HG02981 (cell line): ENCODE measurements around the gene HNRNPA1.
"Not testable (repeated sequence)": the region's sequence is repeated elsewhere in the genome, so short reads cannot be mapped to it uniquely, and the experiment has no call there.

Source experiments
- ATAC-seq: cut with Tn5 transposase; IDR thresholded peaks from one replicate; pipeline ENCODE4 v1.9.1; 2021; ENCODE audit warnings: mild to moderate bottlenecking, moderate library complexity; ENCODE audit not compliant: unreplicated experiment

HNRNPA1 gene

DNA sequence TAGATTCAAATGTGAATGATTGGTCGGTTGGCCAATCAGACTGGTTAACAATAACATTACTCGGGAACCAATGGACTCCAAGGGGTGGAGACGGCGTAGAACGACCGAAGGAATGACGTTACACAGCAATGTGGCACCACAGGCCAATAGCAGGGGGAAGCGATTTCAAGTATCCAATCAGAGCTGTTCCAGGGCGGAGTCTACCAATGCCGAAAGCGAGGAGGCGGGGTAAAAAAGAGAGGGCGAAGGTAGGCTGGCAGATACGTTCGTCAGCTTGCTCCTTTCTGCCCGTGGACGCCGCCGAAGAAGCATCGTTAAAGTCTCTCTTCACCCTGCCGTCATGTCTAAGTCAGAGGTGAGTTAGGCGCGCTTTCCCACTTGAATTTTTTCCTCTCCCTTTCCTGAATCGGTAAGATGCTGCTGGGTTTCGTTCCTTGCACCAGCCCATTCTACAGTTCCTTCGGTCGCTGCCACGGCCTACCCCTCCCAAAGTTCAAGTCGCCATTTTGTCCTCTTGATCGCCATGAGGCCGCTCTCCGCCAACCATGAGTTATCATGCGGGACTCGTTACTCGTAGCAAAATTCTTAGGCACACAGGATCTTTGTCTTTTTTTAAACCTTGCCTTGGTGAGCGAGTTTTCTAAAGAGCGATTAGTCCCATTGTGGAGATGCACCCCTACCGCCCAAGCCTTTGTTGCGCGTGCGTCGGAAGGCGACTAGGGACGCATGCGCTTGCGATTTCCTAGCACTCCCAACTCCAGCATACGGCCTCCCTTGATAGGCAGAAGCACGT is at the start of gene HNRNPA1:
Gene HNRNPA1 (plus strand): TSS at position 259 of the 793 bp plus-strand sequence. CDS start 82 bp downstream, at position 341.
- peak; percentile 85 for ATAC-seq

DNA sequence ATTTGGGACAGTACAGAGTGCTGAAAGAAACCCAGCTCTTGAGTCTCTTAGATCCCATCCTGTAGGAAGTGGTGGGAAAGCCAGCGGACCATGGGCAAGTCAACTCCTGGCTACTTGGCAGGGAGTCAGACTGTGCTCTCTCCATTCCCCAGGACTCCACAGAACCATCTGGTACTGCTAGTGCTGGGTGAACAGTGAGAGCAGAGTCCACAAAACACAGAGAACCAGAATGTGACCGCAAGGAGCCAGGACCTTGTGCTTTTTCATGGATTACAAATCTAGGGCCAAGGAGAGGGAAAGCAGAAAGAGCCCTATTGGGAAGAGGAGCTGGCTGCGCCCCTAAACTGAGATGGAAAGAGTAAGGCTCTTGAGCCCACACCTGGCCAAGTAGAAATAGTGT is 49.3 kb upstream of the HNRNPA1 start:
- not testable (repeated sequence) for ATAC-seq

DNA sequence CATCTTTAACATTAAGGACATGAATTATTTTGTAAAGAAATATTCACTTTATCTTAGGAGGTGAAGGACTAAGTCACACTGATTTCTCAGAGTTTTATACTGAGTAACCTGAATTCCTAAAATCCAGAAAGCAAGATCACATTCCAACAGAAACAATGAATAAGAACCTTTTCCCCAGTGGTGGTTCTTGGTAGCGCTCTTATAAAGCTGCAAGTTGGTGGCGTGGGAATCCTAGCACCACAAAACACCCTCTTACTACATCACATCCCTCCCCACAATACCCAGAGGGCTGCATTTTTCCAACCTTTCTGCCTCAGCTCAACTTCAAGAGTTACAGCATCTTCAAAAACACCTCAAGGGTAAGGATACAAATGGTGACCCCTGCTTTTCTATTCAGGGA is 47.7 kb upstream of the HNRNPA1 start:
- no peak for ATAC-seq

DNA sequence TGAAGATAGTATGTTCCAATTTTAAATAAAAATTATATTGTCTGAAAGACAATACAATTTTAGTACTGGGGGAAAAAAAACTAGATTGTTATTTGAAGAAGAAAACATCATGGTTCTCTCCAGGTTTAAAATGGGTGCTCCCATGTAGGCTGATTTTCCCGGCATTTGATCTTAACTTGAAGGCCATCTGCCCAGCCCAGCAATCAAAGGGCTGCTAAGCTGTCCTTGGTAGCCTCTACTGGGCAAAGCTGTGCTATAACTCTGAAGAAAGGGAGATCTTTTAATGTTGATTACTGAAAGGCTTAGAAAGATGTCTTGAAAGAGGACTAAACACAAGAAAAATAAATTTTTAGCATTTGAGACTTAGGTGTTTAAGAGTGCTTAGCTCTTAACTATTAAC is 42.0 kb upstream of the HNRNPA1 start:
- no peak for ATAC-seq

DNA sequence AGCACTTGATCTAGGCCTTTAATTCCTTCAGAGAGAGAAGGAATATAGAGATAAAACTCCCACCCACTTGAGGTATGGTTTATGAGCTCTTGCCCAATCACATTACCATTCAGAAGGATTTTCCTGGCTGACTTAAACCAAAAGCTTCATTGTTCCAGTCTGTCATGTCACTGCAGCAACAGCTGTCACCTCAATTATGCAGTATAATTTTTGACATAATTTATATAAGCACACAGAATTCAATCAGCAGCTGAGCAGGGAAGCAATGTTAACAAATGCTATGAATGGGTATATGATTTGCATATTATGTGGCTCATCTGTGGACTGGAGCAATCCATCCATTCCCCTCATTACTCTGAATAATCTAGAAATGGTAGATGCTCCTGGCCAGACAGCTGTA is 40.9 kb upstream of the HNRNPA1 start:
- no peak for ATAC-seq

DNA sequence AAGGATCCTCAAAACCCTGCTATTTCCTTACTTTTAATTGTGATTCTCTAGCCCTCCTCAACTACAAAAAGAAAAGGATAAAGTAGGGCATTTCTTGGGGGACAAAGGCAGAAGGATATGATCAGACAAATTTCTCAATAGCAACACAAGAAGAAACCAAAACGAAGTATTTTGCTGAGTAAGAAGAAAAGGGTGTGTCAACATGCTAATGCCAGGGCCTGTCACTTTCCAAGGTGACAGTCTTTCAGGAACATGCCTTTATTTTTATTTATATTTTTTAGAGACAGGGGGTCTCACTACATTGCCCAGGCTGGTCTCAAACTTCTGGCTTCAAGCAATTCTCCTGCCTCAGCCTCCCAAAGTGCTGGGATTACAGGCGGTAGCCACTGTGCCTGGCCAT is 40.4 kb upstream of the HNRNPA1 start:
- no peak for ATAC-seq

DNA sequence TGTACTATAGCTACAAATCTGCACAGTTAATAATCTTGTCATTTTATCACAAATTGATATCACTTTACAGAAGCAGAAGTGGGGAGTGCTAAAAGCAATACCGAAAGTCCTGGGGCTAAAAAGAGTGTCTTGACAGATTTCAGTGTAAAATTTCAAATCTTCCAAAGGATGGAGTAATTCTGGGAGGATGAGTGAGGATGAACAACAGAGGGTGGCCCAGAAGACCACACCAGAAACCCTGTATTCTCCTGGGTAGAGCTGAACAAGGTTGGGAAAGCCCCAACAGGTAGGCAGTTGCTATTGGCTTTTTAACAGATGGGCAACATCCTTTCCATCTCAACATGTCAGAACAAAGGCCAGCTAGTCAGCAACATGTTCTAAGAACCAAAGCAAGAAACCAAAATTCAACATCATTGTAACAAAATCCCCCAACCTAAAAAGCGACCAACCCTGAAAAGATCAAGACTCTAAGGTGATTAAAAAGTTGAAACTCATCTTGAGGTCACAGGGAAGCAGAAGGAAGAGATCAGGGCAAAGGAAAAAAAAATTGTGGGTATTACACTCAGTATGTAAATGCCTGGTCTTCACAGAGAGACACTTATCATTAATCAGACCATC is 39.4 kb upstream of the HNRNPA1 start:
- peak; percentile 45 for ATAC-seq

DNA sequence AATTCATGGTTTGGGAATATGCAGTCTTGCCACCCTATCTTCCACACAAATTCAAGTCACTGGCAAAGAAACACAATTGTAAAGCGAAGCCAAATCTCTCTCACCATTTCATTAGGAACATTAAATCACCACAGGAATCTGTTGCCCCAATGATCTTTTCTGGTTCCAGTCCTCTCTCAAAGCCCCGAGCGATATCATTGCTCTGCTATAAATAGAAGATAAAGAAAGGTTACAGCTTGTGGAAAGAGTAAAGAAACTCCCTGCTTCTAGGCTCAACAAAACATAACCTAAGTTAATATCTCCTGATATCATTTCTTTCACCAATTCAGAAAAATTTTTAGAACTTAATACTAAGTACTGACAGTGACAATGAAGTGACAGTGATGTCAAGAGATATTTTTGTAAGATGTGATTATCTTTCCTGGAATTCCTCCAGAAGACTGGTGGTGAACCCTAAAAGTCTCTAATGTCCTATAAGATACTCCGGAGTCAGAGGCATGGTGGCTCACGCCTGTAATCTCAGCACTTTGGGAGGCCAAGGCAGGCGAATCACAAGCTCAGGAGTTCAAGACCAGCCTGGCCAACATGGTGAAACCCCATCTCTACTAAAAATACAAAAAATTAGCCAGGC is 34.4 kb upstream of the HNRNPA1 start:
- no peak for ATAC-seq

DNA sequence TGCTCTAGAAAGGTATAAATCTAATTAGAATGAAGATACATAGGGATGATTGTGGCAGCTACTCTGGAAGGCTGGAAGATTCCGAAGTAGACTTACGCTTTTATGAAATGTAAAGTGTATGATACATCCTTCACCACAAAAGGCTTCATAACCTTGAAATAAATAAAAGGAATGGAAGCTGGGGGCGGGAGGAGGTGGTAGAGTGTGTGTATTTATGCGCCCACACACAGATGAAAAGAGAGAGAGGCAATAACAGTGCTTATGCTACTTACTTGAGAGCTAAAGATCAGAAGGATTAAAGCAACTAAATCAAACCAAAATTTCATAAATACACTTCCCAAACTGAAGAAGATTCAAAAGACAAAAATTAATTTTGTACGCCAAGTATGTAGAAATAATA is 31.0 kb upstream of the HNRNPA1 start:
- no peak for ATAC-seq

DNA sequence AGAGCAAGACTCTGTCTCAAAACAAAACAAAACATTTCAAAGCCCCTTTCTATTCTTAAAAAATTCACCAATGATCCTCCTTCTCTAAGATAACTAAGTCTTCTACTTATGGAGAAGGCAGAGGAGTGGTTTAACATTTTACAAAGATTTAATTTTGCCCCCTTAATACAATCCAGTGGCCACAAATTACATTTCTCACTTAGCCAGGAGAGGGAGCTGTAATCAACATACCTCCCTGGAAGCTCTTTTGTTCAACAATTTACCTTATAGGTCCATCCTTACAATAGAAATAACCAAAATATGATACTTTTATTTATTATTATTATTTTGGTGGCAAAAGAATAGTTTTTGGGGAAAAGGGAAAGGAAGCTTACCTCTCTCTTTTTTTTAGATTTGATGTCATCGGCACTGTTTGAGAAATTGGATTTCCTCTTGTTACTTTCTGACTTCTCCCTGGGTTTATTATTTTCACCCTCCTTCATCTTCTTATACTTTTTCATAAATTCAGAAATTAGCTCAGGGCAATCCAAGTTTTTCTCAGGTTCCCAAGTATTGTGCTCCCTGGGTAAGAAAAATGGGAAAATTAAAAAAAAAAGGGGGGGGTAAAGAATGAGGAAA is 28.8 kb upstream of the HNRNPA1 start:
- no peak for ATAC-seq

DNA sequence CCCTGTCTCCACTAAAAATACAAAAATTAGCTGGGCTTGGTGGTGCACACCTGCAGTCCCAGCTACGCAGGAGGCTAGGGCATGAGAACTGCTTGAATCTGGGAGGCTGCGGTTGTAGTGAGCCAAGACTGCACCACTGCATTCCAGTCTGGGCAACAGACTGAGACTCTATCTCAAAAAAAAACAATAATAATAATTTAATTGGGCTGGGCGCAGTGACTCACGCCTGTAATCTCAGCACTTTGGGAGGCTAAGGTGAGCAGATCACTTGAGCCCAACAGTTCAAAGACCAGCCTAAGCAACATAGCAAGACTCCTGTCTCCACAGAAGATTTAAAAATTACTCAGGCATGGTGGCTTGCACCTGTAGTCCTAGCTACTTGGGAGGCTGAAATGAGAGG is 27.3 kb upstream of the HNRNPA1 start:
- no peak for ATAC-seq

DNA sequence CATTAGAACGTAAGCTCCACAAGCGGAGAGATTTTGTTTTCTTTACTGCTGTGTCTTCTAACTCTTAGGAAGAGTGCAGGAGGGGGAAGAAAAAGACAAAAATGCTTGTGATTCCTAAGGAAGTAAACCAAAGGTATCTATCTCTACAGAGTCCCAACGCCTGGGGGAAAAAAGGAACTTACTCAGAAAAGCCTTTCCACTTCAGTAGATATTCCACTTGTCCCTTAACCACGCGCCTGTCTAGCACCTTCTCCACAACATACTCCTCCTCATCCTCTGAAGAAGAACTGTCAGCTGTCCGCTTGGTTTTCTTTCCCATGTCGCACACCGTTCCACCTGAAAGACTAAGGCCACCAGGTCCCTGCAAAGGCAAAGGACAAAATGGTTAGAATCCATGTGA is 23.2 kb upstream of the HNRNPA1 start:
- no peak for ATAC-seq

DNA sequence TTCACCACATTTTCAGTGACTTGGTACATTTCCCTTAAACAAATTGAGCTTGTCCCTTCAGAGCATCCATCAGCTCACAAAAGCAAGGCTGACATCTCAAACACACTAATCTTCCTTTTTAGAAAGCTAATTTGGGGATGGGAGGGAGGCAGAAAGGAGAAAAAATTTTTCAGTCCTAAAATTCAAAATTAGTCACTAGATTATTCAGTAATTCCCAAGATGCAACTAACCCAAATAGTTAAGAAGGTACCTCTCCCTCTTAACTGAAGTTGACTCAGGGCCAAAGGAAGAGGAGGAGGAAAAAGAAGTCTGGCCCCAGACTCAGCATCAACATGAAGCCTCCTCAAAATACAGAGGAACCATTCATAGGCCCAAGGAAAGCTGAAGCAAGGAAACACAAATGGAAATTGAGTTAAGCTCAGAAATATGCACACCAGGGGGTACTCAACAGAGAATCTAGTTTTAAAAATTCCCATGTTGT is 22.3 kb upstream of the HNRNPA1 start:
- no peak for ATAC-seq

DNA sequence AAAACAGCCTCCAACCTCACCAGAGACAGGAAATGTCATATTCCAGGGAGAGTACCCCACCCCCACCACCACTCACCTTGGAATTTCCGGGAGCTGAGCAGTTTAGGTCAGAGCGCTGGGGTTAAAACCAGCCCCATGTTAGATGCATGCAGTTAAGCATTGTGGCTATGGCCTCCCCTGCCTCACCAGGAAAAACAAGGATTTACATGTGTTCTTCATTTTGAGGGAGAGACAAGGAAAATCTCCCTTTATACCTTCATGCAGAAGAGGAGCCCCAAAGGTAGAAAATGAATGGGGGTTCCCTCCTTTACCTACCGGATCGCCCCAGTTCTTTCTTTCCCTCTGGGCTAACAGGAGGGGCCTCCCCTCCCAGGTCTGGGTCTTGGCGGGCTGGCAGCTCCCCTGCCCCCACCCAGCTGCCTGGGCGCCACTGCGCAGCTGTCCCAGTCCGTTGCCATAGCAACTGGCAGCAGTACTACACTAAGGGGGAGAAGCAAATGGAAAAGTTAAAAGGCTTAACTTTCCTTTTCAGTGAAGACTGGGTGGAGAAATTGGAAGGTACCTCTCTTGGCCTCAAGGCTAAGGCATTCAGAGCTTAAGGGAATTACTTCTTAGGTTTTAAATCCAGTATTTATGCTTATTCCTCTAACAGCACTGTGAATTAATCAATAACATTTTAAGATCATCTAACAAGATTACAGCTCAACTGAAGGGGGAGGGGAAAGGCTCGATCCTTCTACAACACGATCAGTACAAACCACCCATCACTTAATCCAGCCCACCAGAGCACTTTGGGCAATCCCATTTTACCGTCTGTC is 21.1 kb upstream of the HNRNPA1 start:
- peak; percentile 88 for ATAC-seq

DNA sequence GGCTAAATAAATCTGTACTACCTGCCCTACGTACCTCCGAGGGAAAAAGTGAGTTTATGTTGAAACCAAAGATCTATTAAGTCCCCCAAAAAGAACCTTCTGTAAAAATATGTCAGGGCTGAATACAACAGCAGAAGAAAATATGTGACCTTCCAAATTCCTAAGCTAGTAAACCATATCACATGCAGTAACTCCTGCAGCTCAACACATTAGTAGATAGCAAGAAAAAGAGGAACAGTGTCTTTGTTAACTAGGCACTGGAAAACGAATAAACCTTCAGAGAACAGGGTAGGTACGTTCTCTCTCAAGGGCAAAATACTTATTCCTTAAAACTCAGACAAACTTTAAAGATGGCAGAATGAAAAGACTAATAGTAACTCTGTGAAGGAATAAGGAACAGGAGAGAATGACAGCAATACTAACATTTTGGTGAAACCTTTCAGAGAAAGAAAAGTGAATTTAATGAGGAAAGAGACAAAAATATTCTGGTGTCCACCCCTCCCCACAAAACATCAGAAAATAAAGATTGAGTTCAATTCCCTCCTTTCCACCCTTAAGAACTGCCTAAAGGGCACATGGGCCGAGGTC is 18.6 kb upstream of the HNRNPA1 start:
- no peak for ATAC-seq

DNA sequence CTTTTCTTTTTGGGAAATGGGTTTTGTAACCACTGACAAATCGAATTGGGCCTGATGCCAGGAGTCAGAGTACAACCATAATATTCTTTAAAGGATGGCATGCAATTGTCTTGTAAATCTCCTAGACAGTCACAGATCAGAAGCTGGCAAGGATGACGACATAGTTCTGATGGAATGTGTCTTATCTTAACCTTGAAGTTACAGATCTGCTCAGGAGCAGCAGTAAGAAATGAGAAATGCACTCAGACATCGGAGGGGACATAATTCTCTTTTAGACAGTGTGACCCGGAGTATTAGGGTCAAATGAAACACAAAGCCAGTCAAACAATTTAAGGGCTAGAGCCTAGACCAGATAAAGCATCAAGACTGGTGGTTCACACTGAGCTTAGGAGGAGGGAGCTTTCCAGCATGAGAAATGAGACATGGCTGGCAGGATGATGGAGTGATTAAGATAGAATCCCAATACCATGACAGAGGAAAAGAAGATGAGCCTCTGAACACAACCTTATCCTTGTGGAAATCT is 18.1 kb upstream of the HNRNPA1 start:
- no peak for ATAC-seq

DNA sequence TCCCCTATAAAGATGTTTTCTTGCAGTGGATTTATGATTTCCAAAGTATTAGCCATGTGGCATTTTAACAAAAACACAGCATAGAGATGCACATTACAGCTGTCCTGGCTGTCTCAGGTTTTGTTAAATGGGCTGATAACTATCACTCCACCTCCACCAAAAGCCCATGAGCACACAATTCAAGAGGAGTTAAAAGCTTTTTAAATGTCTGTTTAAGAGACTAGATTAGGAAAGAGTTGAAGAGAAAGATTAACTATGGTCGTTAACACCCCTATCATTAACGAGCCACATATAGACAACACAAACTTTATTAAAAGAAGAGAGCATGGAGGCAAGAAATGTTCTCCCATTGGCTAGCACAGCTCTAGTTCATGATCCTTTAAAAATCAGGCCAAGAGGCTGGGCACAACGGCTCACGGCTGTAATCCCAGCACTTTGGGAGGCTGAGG is 15.1 kb upstream of the HNRNPA1 start:
- no peak for ATAC-seq

DNA sequence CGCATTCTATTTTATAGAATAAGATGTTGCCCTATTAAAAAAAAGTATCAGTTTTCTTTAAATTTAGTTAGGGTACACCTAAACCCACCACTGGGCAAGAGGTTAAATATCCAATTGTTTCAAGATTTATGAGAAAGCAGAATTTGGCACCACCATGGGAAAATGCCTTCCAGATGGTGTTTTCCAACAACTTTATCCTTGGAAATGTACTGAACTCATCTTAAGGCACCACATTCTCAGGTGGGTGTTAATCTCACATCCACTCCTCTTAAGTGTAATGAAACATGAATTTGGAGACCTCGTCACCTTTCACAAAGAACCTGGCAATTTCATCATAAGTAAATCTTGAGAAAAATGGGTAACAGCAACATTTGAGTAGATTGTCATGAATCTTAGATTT is 13.7 kb upstream of the HNRNPA1 start:
- no peak for ATAC-seq

DNA sequence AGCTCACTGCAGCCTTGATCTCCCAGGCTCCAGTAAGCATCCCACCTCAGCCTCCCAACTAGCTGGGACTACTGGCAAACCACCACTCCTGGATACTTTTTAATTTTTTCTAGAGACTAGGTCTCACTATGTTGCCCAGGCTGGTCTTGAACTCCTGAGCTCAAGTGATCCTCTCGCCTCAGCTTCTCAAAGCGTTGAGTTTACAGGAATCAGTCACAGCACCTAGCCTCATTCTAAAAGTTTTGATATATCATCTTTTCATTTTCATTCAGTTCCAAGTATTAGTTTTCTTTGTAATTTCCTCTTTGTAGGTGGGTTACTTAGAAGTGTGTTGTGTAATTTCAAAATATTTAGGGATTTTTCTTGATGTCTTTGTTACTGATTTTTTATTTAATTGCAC is 10.2 kb upstream of the HNRNPA1 start:
- ATAC-seq = no peak

DNA sequence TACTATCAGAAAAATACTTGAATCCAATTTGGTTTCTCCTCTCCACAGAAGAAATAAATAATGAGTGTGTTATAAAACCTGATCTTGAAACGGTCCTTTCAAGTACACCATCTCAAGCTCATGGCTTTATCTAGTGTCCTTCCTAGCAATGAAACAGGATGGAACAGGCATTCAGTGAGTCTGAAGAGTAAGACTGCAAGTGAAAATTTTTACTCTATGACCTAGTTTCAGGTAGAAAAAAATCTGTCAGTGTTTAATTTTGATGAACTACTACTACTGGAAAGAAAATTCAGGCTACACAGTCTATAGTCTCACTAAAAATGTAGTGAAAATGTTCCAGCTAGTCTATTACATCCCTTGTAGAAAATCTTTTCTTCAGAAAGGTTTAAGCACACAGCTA is 8.3 kb upstream of the HNRNPA1 start:
- no peak for ATAC-seq
